Heart left ventricle (tissue), 16 donors: ENCODE measurements around the gene IPO11. TPM values are rescaled to one million over a fixed set of nuclear protein-coding genes. Genes with fewer than 3 reads are reported as not detected.
"Not testable (repeated sequence)": the region's sequence is repeated elsewhere in the genome, so short reads cannot be mapped to it uniquely, and the experiment has no call there.

ENCODE experiments used
- ATAC-seq, 4 donors: fragments of 200-7000 bp; cut with Tn5 transposase; one replicate each; pipeline ENCODE4 v1.9.1; 2020 to 2022; ENCODE audit warnings: moderate library complexity in 4 of 4, mild to moderate bottlenecking in 3 of 4, moderate number of reproducible peaks in 1 of 4
- DNase-seq, 5 donors: peaks; one replicate each; pipeline ENCODE4 v3.0.0-alpha.2; 2020
- H3K27ac ChIP-seq, 12 donors: fragments of 200-600 bp; sonication (generic) in 4 of 12; one replicate each; pipeline versions ENCODE4 v1.5.0 to v1.8.0; 2016 to 2022; ENCODE audit warnings: mild to moderate bottlenecking in 2 of 12
- H3K27me3 ChIP-seq, 9 donors: fragments of 200-600 bp; sonication (generic) in 2 of 9; one replicate each; pipeline versions ENCODE4 v1.5.1 to v1.8.0; 2016 to 2022; ENCODE audit warnings: mild to moderate bottlenecking in 3 of 9
- H3K36me3 ChIP-seq, 9 donors: fragments of 200-600 bp; sonication (generic) in 2 of 9; one replicate each; pipeline versions ENCODE4 v1.5.0 to v1.8.0; 2018 to 2022; ENCODE audit warnings: mild to moderate bottlenecking in 2 of 9
- H3K4me1 ChIP-seq, 12 donors: fragments of 200-600 bp; sonication (generic) in 4 of 12; one replicate each; pipeline versions ENCODE4 v1.5.0 to v1.8.0; 2016 to 2022; ENCODE audit warnings: mild to moderate bottlenecking in 3 of 12
- H3K4me3 ChIP-seq, 12 donors: fragments of 200-600 bp; sonication (generic) in 4 of 12; one replicate each; pipeline versions ENCODE4 v1.5.0 to v1.8.0; 2017 to 2022; ENCODE audit warnings: mild to moderate bottlenecking in 9 of 12, moderate library complexity in 4 of 12
- H3K9me3 ChIP-seq, 12 donors: fragments of 200-600 bp; sonication (generic) in 4 of 12; one replicate each; pipeline versions ENCODE4 v1.5.0 to v1.8.0; 2016 to 2022; ENCODE audit warnings: mild to moderate bottlenecking in 1 of 12
- CTCF ChIP-seq, 12 donors: fragments of 200-600 bp; sonication (generic) in 4 of 12; IDR thresholded peaks; one replicate each; pipeline versions ENCODE4 v1.5.0 to v1.8.0; 2018 to 2022; ENCODE audit warnings: antibody characterized with exemption in 12 of 12, mild to moderate bottlenecking in 5 of 12
- POLR2A ChIP-seq, 2 donors: fragments of 450-650 bp; IDR thresholded peaks; one replicate each; pipeline ENCODE4 v1.6.1; 2017; ENCODE audit warnings: antibody characterized with exemption in 2 of 2, mild to moderate bottlenecking in 2 of 2, moderate library complexity in 2 of 2
- WGBS, 4 donors: extraction: QIAGEN DNeasy Blood & Tissue Kit in 2 of 4; methylation state at CpG; one replicate each; pipeline versions ENCODE4 v1.1.5 to v1.1.7; 2013 to 2018; 5-methylcytosine and 5-hydroxymethylcytosine counted together
- intact Hi-C, 10 donors: fragments of 100-400 bp; cut with DNase I; formaldehyde crosslinking; loops; one replicate each; pipeline versions ENCODE4 v1.11.1 to v1.14.2; 2022
- polyA plus RNA-seq, 2 donors: library from polyadenylated mRNA; stranded (reverse); fragments of 200-250 nt; gene quantifications; one replicate each; pipeline ENCODE4 v1.2.3, GENCODE V29; 2013
- total RNA-seq, 9 donors: library from RNA; depleted of rRNA in 2 of 9; stranded (reverse); fragments of >200 nt in 2 of 9; fragmentation: NEBNext Ultra II Directional in 3 of 9; extraction: Animal tissue kit (Norgen Biotek cat#: 25700) in 3 of 9; gene quantifications; one replicate each; pipeline versions ENCODE4 v1.1.0 to v1.2.4, GENCODE V29; 2016 to 2023
- donor health status: ischemic (EF 13 %, LVEDD 7.1; RV severe dilation, severe dysfunction).
- donor health status: healthy with polysubstance abuse.
- donor health status: DM: no; HTN: yes; CAD: no.
- donor health status: DM: no; HTN: no; CAD: no.
- donor health status: ischemic (EF 25% LVEDD 6.9; RV normal size, moderate dysfunction).
- donor health status: ischemic (EF 25% LVEDD 5.7; RV mildly dilated, moderate dysfunction).
- donor health status: healthy.
- donor health status: DM: yes; HTN: yes; CAD: no.
- donor health status: ischemic (EF 35%, LVEDD 5.7; RV mildly dilated, moderate dysfunction).
- donor health status: nonischemic (EF 11% LVEDD 7.7; RV severe dilation, severe dysfunction).
- donor health status: DM: yes; HTN: yes; CAD: no.
- donor health status: PGD.
- donor health status: ischemic (EF 29% LVEDD 5.4; RV normal size, mild dysfunction).
- donor health status: nonischemic (EF 23%, LVEDD 6.1; RV moderate dilation, normal function).

IPO11 gene
- total and polyA plus RNA-seq, 11 donors: 8.2 to 40.4 (median 29.1) TPM

GRCh38 chr5:62650197-62650596 lies 237.6 kb downstream of the IPO11 start:
- TF ChIP-seq CTCF (IDR thresholded peaks at IDR 0.05) (no peak), POLR2A (IDR thresholded peaks at IDR 0.05) (no peak)
- intact Hi-C loops: no loop called here
- H3K27me3 ChIP-seq: no peaks in the 10 kb centered on the region
- DNase-seq: no peak
- H3K4me1 ChIP-seq: peaks cover 0 to 16% (median 0%) of the 10 kb centered on the region in 12 donors
- H3K9me3 ChIP-seq: no peaks in the 10 kb centered on the region
- WGBS, 4 donors: 84 to 89% (median 87%) methylated on average over 5 of the region's 5 CpGs
- H3K4me3 ChIP-seq: no peak overlapping the region
- no peak overlapping the region for H3K27ac ChIP-seq
- no peaks in the 10 kb centered on the region for H3K36me3 ChIP-seq
- no peak for ATAC-seq

- 64 to 82% (median 79%) methylated on average over 5 of the region's 5 CpGs for WGBS, 4 donors
- H3K27me3 ChIP-seq: no peaks in the 10 kb centered on the region
- intact Hi-C loops: no loop called here
- DNase-seq (no peak), ATAC-seq (no peak)
- H3K36me3 ChIP-seq: no peaks in the 10 kb centered on the region
- H3K9me3 ChIP-seq: no peaks in the 10 kb centered on the region
- peaks cover 0 to 16% (median 0%) of the 10 kb centered on the region in 12 donors for H3K4me1 ChIP-seq
- no peak overlapping the region for H3K4me3 ChIP-seq
- no peak overlapping the region for H3K27ac ChIP-seq
- TF ChIP-seq CTCF (IDR thresholded peaks at IDR 0.05) (no peak), POLR2A (IDR thresholded peaks at IDR 0.05) (no peak)
Observed at GRCh38 chr5:62652225-62652624, 239.7 kb downstream of the IPO11 start.

DNA sequence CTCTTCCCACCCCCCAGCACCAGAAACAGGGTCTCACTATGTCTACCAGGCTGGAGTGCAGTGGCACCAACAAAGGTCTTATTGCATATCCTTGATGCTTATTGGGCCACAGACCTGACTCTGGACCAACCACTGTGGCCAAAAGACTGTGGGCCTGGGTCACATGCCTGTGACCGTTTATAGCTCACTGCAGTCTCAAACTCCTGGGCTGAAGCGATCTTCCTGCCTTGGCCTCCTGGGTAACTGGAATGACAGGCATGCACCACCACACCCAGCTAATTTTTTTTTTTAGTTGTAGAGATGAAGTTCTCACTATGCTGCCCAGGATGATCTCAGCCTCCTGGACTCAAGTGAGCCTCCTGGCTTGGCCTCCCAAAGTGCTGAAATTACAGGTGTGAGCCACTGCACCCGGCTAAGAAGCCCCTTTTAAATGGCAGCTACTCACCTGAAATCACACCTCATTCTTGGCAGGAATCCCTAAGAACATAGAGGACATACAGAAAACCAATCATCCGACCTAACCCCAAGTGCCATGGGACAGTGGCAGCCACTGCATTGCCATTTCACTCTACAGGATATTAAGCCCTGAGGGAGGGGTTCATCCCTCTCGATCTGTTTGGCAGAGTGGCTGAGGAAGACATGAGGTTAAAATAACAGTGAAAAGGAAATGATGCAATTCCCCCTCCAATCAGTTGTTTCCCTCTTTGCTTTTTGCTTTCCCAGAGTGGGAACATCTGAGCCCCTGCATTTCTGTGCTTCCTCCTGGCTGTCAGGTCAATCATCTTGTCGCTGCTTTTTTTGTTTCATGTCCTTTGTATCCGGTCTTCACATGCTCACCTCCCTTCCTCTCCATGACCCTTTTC lies 240.7 kb downstream of the IPO11 start:
- Histone ChIP-seq H3K27me3 (no peaks in the 10 kb centered on the region), H3K4me1 (peaks cover 0 to 16% (median 0%) of the 10 kb centered on the region in 12 donors), H3K9me3 (no peaks in the 10 kb centered on the region), H3K4me3 (peak overlapping the region in 1 of 12 donors; percentile 8), H3K27ac (peak overlapping the region in 2 of 12 donors; percentile 10 to 41), H3K36me3 (no peaks in the 10 kb centered on the region)
- intact Hi-C loops: no loop called here
- peak in 1 of 4 donors; percentile 84 for ATAC-seq
- TF ChIP-seq POLR2A (IDR thresholded peaks at IDR 0.05) (no peak), CTCF (IDR thresholded peaks at IDR 0.05) (no peak)
- 47 to 54% (median 52%) methylated on average over 7 of the region's 7 CpGs for WGBS, 4 donors
- DNase-seq: no peak

DNA sequence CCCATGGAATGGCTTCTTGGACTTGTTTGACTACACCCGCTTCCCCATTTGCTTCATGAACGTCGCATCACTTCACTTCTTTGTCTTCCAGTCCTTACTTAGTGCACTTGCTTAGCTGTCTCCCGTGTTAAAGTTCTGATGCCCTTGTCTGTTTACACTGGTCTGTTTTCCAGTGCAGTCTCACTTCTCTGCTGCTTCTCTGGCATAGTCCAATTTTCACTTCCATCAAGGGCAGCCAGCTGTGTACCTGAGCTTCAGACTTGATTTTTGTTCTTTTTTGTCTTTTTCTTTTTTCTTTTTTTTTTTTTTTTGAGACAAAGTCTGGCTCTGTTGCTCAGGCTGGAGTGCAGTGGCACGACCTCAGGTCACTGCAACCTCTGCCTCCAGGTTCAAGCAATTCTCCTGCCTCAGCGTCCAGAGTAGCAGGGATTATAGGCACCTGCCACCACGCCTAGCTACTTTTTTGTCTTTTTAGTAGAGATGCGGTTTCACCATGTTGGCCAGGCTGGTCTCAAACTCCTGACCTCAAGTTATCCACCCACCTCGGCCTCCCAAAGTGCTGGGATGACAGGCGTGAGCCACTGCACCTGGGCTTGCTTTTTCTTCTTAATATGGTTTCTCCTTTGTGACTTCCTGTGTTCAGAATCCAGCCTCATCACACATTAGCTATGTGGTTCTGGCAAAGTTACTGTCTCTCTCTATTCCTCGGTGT lies 241.5 kb downstream of the IPO11 start:
- peaks cover 0 to 1% (median 0%) of the 10 kb centered on the region in 12 donors for H3K9me3 ChIP-seq
- peaks cover 0 to 16% (median 0%) of the 10 kb centered on the region in 12 donors for H3K4me1 ChIP-seq
- H3K4me3 ChIP-seq: peak overlapping the region in 1 of 12 donors; percentile 8
- intact Hi-C loops: no loop called here
- H3K27me3 ChIP-seq: no peaks in the 10 kb centered on the region
- DNase-seq: no peak
- 70 to 74% (median 72%) methylated on average over 11 of the region's 11 CpGs for WGBS, 4 donors
- peak overlapping the region in 3 of 12 donors; percentile 10 to 41 (median 19) for H3K27ac ChIP-seq
- no peaks in the 10 kb centered on the region for H3K36me3 ChIP-seq
- TF ChIP-seq CTCF (IDR thresholded peaks at IDR 0.05) (no peak), POLR2A (IDR thresholded peaks at IDR 0.05) (no peak)
- no peak for ATAC-seq

GRCh38 chr5:62657772-62658171 lies 245.2 kb downstream of the IPO11 start:
- H3K4me3 ChIP-seq, ATAC-seq, H3K36me3 ChIP-seq, H3K27me3 ChIP-seq, DNase-seq, H3K9me3 ChIP-seq, H3K27ac ChIP-seq, H3K4me1 ChIP-seq, intact Hi-C loops: not testable (repeated sequence)
